ENCODE results near the gene CYB561D2.

The CYB561D2 gene

DNA sequence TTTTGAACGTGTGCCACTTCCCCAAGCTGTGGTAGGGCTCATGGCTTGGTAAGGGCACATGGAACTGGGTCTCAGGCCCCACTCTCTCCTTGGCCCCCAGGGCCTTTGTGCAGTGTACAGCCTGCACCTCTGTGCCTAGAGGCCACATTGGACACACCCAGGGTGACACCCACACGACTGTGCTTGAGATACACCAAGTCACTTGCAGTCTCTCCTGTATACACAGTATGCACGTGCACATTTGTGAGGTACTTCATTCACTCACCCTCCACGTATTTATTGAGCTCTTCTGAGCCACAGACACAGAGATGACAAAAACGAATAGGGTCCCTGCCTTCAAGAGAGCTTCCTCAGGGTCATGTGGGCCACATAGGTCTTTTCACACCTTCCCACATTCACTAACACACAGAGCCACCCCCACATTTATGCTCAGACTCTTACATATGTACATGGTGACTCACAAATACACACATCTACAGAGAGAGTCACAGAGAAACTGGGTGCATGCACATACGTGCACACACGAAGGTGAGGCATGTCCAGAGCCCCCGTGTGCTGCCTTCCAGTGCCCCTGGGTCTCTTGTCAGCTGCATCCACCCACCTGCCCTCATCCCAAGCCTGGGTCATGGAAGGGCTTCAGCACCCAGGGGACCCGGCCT, 18.5 kb downstream of the CYB561D2 start:
- no peak for DNase-seq

DNA sequence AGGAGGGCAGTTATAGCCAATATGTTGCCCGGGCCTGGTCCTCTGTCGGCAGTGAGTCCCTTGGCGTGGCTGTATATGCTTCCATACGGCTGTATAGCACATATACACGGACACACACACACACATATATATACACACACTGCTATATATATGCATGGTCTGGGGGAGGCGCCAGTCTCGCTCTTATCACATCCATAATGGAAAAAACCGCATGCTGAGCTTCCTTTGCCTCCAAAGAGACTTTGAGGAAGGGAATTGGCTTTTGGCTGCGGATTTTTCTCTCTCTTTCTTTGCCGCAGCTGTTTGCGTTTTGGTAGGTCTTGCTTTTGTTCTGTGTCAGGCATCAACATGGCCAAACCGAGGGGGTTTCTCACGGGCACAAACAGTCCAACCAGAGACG, 19.9 kb downstream of the CYB561D2 start:
- no peak for DNase-seq

DNA sequence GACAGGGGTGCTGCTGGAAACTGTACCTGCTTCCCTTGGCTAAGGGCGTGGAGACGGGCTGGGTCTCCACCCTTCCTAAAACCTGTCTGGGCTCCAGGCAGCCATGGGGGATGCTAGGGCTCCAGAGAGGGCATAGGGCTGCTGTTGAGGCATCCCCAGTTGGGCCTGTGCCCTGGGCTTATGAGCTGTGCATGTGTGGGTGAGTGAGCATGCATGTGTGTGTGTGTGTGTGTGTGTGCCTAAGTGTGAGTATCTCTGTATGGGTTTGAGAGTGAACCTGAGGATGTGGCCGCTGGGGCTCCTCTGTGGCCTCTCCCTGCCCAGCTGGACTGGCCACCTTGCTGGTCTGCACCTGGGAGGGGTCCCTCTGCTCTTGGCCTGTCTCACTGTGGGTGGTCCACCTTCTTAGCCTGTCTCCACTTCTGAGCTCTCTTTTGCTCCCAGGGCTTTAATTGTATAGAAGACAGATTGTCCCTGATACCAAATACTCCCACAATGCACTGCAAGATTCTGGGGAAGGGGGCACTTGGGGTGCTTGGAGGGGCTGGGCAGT, 20.5 kb downstream of the CYB561D2 start:
- DNase-seq = no peak

DNA sequence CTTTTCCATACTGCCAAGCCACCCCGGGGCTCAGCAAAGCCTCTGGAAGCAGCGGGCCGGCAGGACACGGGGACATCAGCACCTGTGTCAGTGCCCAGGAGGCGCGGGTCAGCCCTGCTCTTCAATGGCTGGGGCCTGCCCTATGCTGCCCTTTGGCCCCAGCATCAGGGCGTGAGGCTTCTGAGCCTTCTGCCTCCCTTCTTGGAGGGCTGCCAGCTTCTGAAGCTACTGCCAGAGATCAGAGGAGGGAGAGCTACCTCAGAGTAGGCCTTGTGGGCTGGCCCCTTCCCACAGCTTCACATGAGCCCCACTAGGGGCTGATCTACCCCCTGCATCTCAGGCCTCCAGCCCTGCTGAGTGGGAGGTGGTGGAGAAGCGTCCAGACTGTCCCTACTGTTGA, 21.7 kb downstream of the CYB561D2 start:
- no peak for DNase-seq

DNA sequence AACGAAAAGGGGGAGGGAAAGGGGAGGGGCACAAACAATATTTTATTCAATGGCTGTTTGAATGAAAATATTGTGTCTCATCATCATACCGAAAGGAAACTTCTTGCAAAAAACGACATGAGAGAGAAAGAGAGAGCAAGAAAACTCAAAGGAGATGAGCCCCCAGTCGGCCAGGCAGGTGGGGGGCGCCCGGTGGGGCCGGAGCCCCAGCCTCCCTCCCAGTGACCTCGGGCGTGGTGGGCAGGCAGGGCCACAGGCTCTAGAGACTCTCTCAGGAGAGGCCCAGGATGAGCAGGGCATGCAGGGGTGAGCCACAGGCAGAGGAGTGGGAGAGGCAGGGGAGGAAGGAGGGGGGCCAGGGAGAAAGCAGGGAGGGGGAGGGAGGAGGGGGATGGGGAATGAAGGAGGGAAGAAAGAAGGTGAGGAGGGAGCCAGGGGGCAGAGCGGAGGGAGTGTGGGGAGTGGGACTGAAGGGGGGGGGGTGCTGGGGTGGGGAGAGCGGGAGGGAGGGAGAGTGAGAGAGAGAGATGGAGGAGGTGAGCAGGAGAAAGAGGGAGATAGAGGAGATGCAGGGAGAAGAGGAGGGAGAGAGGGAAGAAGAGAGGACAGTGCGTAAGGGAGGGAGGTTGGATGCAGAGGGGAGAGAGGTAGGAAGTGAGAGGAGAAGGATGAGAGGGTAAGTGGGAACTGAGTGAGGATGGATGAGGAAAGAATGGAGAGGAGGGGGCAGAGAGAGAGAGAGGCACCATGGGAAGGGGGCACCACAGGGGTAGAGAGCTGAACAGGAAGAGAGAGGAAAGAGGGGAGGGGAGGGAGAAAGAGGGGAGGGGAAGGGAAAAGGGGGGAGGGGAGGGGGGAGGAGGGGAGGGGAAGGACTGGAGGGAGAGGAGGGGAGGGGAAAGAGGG, 22.7 kb downstream of the CYB561D2 start:
- DNase-seq = no peak

DNA sequence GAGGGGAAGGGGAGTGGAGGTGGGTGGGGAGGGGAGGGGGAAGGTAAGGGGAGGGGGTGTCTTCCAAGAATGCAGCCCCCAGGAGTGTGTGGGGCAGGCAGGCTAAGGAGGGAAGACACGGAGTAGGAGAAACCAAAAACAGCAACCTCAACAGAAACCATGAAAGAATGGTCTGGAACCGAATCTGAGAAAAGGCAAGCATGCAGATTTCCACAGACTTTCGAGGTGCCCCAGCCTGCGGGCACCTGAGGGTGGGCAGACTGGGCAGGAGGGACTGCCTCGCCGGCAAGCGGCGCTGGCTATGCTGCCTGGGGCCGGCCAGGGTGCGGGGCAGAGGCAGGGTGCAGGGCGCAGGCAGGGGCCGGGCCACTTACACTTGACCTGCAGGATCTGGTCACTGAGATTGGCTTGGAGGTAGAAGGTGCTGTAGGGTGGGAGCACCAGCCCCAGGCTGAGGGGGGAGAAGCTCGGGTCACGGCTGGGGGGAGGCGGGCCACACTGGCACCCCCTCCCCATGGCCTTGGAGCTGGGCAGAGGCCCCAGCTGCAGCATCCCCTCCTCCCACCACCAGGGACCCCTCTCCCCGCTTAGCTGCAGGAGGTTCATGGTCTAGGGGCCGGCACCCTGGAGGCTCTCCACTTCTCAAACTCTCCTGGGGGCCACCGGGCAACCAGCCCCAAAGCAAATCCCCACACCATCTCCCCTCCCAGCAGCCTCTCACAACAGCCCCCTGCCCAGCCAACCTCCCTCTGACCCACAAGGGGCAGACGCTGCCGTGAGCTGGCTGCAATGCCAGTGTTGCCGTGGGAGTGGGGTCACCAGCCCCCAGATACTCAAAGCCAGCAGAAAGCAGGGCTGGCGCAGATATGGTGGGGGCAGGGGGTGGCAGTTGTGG, 23.9 kb downstream of the CYB561D2 start:
- no peak for DNase-seq

DNA sequence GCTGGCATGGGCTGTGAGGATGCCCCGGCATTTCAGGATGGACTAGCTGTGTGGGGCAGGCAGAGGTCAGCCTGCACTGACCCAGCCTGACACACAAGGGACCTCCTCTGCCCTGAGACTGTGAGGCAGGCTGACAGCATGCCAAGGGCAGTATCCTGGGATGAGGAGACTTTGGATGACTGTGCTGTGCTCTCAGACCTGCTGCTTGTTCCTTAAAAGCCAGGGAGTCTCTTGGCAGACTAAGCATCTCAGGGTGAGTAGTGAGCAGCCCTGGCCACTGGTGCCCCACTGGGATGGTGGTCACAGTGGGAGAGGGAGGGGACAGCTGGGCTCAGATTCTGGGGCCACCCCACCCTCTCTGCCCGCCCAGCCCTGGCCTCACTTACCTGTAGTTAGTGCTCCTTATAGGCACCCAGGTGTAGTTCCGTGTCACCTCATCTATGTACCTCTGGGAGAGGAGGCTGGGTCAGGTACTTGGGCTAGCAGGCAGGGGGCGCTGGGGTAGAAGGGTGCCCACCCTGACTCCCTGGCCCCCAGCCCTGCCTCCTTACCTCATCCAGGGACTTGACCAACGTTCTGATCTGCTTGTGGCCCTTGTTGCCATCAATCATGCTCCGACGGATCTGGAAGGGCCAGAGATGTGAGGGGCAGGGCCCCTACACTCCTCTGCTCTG, 24.7 kb downstream of the CYB561D2 start:
- no peak for DNase-seq

DNA sequence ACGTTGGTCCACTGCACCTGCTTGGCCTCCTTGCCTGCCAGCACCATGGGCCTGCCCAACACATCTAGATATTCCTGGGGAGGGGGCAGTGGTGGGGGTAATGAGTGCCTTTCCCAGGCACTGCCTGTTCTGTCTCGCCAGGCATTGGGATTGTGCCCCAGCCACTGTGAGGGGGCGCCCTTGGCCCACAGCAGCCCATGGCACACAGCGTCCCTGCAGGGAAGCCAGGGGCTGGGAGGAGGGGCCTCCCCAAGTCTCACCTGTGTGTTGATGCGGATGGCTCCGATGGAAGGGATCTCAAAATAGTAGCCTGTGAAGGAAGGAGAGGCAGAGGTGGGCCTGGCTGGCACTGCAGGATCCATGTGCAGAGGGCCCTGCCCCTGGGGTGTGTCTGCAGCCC, 27.4 kb downstream of the CYB561D2 start:
- no peak for DNase-seq

DNA sequence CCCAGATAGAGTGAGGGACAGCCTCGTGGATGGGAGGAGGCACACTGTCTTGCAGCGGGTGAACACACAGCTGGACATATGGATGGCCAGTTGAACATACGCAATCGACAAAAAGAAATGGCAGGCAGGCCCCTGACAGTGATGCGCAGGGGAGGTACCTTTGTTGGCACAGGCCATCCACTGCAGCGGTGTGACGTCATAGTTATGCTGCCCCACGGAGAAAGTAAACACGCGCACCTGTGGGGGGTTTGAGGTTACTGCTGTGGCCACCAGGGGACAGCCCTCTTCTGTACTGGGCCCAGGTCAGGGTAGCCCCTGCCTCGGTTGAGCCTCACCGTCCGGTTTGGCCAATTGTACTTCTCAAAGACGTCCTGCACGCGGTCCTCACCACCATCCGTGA, 28.1 kb downstream of the CYB561D2 start:
- no peak for DNase-seq

DNA sequence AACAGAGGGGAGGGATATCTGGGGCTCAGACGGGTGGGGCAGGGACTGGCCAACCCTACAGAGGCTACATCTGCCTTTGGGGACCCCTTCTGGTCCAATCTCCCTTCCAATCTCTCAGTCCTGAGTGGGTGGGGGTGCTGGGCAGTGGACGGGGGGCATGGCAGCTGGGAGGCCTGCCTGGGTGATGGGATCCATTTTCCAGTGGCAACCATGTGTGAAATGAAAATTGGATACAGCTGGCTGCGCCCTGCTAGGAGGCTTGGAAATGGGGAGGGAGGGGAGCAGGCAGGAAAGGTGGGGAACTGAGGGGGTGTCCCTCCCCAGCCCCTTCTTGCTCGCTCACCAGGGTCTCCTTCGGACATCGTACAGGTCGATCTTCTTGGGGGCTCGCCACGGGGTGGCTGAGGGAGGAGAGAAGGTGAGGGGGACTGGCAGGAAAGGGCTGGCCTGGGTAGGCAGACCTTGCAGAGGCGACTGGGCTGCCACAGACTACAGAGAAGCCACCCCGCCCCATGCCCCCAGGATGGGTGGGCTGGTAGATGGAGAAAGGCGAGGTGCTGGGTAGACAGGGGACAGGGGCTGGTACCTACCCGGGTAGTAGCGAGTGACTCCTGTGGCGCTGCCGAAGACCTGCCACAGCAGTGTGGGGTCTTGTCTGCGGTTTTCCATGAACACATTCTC, 29.9 kb downstream of the CYB561D2 start:
- no peak for DNase-seq

DNA sequence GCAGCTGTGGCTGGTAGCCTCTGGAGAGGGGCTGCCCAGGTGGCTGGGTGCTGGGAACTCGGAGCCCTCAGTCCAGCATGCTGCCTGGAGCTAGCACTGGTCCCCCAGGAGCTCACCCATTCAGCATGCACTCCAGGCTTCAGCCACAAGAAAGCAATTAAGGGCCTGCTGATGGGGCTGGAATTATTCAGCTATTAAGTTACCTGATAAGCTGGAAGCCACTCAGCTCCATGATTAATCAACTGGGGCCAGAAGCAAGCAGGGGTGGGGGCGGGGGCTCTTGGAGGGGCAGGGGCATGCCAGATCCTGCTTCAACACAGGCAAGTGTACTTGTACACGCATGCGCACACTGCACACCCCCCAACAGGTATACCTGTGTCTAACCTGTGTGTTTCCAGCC, 30.7 kb downstream of the CYB561D2 start:
- no peak for DNase-seq

DNA sequence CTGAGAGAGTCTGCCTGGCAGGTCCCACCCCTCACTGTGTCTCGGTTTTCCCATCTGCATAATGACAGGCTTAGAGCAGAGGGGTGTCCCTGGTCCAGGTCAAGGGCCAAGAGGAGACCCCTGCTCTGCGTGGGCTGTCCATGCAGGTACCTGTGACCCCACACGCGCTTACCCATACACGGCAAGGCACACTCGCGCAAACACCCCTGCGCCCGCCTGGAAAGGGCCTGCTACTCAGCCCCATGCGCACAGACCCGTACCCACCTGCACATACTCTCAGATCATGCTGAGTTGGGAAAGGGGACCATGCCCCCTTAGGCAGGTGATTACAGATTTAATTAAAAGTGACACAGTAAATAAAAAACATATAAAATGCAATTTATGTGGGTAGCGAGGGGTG, 32.1 kb downstream of the CYB561D2 start:
- no peak for DNase-seq

DNA sequence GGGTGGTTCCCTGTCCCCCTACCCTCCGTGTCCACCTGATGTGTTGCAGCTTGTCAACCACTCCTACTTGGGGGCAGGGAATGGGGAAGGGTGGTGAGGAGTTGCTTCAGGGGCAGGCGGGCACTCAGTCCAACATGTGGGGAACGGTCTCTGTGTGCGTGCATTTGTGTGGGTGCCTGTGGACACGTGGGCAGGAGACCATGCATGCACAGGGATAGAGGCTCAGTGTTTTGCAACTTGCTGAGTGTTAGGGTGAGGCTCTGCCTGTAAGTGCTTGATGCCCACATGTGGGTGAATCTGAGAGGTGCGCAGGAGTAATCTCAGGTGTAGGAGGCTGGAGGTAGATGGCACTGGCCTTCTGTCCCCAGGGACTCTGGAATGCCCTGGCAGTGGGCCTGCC, 33.1 kb downstream of the CYB561D2 start:
- no peak for DNase-seq

DNA sequence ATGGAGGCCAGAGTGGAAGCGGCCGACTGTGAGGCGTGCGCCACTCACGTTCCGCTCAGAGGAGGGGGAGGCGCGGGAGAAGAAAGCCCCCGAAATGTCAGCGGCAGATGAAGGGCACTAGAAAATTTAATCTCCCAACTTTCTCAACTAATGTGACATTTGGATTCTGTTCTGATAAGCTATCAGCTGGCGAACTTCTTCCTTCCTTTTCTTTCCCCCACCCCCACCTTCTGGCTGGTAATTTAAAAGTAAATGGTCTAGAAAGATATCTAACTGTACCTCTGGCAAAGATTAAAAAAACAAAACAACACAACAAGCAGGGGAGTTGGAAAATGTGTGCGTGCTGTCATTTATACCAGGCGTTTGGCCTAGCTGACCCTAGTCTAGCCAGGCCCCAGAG, 35.1 kb downstream of the CYB561D2 start:
- DNase-seq = no peak

DNA sequence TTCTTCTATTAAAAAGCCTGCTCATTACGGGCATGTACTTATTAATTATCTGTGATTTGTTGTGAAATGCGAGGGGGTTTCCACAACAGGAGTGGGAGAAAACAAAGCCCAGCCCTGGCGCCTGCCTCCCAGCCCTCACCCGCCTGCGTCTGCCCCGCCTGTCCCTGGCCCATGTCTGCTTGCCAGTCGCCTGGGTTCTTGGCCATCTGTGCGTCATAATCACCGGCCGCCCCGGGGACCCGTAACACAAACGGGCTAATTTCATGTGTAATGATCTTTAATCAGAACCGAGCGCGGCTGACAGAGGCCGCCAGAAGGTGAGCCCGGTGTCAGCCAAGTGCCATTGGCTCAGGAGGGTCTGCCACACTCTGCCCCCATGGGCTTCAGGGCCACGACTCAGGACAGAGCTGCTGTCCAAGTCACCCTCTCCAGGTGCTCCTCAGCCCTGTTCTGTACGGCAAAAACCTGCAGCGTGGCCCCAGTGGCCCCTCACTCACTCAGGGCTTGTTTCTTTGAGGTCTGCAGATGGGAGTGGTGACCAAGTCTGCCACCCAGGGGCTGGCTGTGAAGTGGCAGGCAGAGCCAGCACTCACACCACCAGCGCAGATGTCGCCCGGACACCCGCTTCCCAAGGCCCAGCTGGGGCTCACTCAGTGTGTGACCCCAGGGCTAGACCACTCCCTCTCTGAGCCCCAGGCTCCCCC, 37.5 kb downstream of the CYB561D2 start:
- no peak for DNase-seq

DNA sequence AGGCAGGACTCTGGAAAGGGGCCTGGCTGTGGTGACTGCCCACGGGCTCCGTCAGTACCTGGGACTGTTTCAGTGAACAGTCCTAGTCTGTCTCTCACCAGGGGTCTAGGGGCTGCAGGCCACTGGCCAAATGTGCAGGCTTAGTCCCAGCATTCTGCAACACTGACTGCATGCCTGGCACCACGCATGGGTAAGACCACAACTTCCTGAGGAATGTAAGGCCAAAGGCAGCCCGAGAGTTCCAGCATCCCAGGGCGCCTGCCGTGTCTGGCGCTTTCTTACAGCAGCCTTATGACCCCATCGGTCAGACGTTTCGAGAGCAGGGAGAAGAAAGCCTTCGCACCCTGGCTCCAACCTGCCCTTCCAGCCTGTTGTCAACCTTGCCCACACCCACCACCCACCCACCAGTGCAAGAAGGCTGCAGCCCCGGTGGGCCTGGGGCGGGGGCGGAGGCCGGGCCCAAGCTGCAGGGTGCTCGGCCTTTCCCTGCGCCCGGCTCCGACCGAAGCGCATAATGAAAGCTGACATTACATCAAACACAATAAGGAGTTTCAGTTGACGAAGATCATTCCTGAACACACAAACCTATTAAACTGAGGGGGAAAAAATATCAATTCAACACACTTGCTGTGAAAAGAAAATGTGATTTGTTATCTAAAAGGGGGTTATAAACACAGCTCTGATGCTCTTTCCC, 38.2 kb downstream of the CYB561D2 start:
- DNase-seq = no peak

DNA sequence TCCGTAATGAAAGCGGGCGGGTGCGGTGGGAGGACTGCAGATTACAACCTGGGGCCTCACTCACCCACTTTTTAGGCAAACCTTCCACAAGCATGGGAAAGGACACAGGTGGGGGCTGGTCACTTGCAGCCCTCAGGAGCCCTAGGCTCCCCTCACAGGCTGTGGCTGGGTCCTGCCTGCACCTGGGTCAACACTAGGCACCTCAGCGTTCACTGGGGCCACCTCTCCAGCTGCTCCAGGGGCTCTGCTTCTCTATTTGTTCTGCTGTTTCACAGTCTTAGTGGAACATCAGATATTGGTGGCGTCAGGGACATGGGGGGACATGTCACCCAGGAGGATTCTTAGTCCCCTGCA, 38.7 kb downstream of the CYB561D2 start:
- DNase-seq = no peak

DNA sequence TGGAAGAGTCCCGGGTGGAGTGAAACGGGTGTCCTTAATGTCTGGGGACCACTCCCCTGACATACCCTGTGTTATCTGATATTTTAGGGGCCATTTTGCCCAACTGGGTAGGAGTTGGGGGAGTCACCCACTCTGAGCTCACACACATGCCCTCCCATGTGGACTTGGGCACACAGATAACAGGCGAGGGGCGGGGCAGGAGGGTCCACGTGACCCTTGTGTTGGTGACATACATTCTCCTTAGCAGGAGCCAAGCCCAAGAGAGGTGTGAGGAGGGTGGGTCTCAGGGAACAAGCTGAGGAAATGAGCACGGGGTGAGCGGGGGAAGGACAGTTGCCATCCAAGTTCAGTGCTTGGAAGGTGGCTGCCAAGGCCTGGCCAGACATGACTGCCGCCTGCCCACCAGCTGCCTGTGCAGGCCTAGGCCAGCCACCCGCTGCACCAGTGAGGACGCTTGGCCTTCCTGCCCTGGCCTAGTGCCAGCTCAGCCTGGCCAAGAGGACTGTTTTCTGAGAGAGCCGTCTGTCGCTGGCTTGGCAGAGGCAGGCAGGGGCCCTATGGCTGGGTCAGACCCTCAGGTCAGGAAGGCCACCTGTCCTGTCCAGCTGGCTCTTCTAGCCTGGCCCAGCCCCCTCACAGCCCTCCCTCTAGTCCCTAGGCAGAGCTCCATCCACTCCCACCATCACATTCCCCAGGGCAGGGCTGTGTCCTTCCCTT, 40.0 kb downstream of the CYB561D2 start:
- no peak for DNase-seq

DNA sequence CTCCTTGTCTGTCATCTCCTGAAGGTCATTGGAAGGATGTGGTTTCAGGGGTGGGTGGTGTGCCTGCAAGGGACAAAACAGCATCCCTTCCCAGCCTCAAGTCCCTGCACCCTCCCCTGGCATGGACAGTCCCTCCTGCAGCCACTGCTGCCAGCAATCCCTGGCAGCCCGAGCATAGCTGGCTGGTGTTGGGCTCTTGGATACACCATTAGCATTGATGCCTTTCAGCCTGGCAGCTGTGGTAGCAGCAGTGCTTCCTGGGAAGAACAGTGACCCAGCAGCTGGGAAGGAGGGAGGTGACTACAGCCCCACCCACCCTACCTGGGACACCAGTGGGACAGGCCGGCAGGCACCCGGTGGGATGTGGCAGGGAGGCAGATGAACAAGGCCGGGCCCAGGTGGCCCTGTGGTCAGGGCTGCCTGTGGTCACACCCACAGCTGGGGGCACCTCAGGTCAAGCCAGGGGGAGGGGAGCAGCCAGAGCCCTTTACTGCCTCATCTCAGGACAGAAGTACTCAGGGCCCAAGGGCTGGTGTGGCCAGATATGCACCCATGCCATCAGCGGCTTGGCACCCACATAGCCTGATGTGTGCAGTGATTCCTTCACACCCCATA, 41.5 kb downstream of the CYB561D2 start:
- DNase-seq = no peak

DNA sequence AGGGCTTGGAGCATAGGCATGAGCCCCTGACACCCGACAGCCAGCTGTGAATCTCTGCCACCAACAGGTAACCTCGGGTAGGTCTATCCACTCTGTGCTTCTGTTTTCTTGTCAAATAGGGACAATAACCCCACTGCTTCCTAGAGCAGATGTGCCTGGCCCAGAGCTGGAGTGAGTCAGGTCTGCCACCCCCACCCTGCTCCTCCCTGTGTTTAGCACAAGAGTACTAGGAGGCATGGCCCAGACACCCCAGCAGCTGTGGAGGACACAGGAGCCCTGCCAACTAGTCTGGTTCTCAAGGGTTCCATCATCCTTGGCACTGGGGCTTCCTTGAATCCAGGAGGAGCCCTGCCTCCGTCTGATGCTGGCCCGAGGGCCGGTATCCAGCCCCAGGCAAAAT, 42.4 kb downstream of the CYB561D2 start:
- no peak for DNase-seq
